HG03575 (cell line): ENCODE results near the gene GRPR.

Source experiments
- ATAC-seq: cut with Tn5 transposase; IDR thresholded peaks from one replicate; pipeline ENCODE4 v1.9.1; 2021; ENCODE audit not compliant: unreplicated experiment, insufficient number of reproducible peaks, low FRiP score; ENCODE audit errors: extremely low read depth

GRPR gene

GRCh38 chrX:16123222-16123786, at the start of gene GRPR:
TSS of gene GRPR (plus strand) at chrX:16123565. CDS start at chrX:16123954, 389 bp downstream.
- ATAC-seq: no peak

GRCh38 chrX:16075087-16075486, 48.3 kb upstream of the GRPR start:
- ATAC-seq: no peak

- no peak for ATAC-seq
Observed at GRCh38 chrX:16076834-16077233, 46.5 kb upstream of the GRPR start.

GRCh38 chrX:16077811-16078210, 45.6 kb upstream of the GRPR start:
- ATAC-seq: no peak

GRCh38 chrX:16081357-16081756, 42.0 kb upstream of the GRPR start:
- no peak for ATAC-seq

- ATAC-seq: no peak
Observed at GRCh38 chrX:16082470-16083085, 40.8 kb upstream of the GRPR start.

GRCh38 chrX:16087076-16087475, 36.3 kb upstream of the GRPR start:
- ATAC-seq: no peak

GRCh38 chrX:16089086-16089485, 34.3 kb upstream of the GRPR start:
- ATAC-seq: no peak

- ATAC-seq: no peak
Observed at GRCh38 chrX:16096141-16096540, 27.2 kb upstream of the GRPR start.

- ATAC-seq: no peak
Observed at GRCh38 chrX:16100673-16101072, 22.7 kb upstream of the GRPR start.

GRCh38 chrX:16101581-16101980, 21.8 kb upstream of the GRPR start:
- ATAC-seq: no peak

GRCh38 chrX:16103625-16104024, 19.7 kb upstream of the GRPR start:
- ATAC-seq: no peak

GRCh38 chrX:16112428-16112827, 10.9 kb upstream of the GRPR start:
- ATAC-seq: no peak

- ATAC-seq: no peak
Observed at GRCh38 chrX:16113978-16114565, 9.3 kb upstream of the GRPR start.

- ATAC-seq: no peak
Observed at GRCh38 chrX:16114611-16115010, 8.8 kb upstream of the GRPR start.

- peak; percentile 82 for ATAC-seq
Observed at GRCh38 chrX:16119353-16120220, 3.8 kb upstream of the GRPR start.

GRCh38 chrX:16120431-16120830, 2.9 kb upstream of the GRPR start:
- ATAC-seq: no peak

GRCh38 chrX:16124201-16124600, 836 bp downstream of the GRPR start:
- no peak for ATAC-seq

GRCh38 chrX:16125520-16126149, 2.3 kb downstream of the GRPR start:
- ATAC-seq: no peak
